ENCODE results near the gene SART3.
"Not testable (repeated sequence)": the region's sequence is repeated elsewhere in the genome, so short reads cannot be mapped to it uniquely, and the experiment has no call there.

SART3 gene

DNA sequence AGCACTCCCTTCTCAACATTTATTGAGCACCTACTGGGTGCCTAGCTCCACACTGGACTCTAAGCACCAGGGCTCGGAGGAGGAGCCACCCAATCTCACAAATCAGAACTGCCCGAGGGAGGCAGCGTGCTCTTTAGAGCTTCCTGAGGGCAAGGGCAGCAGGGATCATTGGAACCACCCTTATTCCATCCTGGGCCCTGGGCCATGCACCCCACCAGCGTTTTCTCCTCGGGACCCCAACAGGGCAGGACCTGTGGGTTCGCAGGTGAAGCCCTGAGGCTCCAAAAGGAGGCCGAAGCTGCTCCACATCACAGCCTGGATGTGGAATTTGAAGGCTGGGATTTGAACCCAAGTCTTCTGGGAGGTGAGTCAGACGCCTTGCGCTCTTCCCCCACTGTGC lies 21.5 kb upstream of the SART3 start:
- in situ Hi-C loops (cut with HindIII; ENCODE audit: low sequenced_read_pairs), result no loop called here

DNA sequence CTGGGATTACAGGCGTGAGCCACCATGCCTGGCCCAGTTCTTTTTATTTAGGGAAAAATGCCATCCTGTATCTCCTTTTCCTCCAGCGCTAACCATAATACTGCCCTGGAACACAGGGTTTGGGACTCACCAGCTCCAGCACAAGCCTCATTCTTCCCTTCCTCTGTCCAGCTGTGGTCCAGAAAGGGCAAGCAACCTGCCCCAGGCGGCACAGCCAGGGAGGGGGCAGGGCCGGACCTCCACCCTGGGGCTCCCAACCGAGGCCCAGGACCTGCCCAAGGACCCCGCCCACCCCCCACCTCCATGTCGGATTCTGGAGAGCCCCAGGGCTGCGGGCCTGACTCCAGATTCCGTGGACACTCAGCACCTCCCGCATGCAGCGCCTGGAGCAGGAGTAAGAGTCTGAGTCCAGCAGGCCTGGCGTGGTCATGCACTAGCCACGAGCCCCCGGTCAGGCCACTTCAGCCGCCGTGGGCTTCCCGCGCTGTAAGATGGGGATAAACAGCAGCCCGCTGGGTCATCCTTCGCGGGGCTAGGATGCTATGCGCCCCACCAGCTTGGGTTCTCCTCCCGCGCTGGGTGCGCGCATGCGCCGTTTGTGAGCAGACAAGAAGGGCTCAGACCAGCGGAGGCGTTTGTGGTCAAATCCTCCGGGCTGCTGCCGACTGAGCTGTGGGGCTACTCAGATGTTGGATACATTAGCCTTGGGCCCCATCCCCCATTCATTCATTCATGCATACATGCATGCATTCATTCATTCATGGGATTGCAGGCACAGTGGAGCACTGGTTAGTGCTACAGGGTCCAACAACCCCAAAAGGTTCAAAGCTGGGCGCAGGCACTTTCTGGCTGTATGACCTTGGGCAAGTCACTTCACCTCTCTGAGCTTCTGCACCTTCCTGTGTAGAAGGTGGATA lies 20.6 kb upstream of the SART3 start:
- in situ Hi-C loops (cut with HindIII; ENCODE audit: low sequenced_read_pairs), result no loop called here

DNA sequence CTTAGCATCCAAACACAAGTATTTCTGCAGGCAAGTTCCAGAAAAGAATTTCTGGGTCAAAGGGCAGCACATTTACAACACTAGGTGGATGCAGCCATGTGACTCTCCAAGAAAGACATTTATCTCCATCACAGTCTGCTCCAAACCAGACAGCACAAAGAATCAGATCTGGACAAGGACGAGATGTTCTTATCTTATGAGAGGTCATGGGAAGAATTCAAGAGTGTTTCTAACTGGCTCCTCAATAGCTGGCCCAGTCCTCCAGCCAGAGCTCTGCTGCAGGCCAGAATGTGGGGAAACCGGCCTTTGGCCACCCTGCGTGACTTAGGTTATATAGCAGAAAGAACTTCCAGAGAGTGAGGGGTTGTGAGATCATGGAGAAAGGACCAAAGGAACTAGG lies 19.6 kb upstream of the SART3 start:
- in situ Hi-C loops (cut with HindIII; ENCODE audit: low sequenced_read_pairs), result no loop called here

DNA sequence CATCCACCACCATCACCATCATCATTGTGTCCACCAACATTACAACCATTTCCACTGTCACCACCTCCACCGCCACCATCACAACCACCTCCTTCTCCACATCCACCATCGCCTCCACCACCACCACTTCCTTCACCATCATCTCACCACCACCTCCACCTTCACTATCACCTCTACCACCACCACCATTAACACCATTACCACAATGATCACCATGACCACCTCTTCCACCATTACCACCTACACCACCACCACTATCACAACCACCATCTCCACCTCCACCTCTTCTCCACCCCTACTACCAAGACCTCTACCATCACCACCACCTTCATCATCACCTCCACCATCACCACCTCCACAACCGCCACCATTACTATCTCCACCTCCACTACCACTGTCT lies 17.8 kb upstream of the SART3 start:
- in situ Hi-C loops (cut with HindIII; ENCODE audit: low sequenced_read_pairs), result no loop called here

DNA sequence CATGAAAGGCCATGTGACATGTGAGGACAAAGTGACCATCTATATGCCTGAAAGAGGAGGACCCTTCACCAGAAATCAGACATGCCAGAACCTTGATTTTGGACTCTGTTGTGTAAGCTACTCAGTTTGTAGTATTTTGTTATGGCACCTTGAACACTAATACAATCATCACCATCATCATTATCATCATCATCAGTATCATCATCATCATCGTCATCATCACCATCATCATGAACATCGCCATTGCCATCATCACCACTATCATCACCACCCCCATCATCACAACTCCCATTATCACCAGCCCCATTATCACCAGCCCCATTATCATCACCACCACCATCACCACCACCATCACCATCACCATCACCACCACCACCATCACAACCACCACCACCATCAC lies 17.3 kb upstream of the SART3 start:
- in situ Hi-C loops (cut with HindIII; ENCODE audit: low sequenced_read_pairs), result no loop called here

DNA sequence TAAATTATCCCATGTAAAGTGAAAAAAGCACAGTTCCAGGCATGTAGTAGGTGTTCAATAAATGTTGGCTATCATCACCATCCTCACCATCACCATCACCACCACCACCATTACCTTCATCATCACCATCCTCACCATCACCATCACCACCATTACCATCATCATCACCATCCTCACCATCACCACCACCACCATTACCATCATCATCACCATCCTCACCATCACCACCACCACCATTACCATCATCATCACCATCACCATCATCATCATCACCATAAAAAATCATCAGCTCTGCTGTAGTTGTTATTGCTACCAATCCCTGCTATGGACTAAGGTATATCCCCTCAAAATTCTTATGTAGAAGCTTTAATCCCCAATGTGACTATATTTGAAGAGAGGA lies 16.5 kb upstream of the SART3 start:
- in situ Hi-C loops (cut with HindIII; ENCODE audit: low sequenced_read_pairs), result no loop called here

DNA sequence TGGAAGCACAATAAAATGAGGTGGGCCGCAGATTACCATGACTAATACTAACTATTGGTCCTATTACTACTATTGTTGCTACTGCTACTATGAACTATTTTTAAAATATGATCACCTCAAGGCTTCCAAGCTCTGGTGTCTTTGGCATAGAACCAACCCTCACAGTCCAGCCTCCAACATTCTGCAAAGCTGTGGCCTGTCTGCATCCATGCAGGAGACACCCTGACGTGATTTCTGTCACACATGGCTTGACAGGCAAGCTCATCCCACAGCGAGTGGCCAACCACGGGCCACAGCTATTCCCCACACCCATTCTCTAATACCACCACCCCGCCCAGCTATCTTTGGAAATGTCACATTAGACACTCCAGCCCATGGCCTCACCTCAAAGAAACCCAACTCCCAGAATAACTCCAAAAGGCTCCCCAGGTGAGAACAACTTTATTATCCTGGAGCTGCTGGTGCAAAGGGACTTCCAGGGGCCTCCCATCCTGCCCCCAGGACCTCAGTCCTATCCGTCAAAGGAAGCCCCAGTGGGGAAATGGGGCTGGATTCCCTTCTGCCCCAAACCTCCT lies 15.8 kb upstream of the SART3 start:
- in situ Hi-C loops (cut with HindIII; ENCODE audit: low sequenced_read_pairs), result no loop called here

DNA sequence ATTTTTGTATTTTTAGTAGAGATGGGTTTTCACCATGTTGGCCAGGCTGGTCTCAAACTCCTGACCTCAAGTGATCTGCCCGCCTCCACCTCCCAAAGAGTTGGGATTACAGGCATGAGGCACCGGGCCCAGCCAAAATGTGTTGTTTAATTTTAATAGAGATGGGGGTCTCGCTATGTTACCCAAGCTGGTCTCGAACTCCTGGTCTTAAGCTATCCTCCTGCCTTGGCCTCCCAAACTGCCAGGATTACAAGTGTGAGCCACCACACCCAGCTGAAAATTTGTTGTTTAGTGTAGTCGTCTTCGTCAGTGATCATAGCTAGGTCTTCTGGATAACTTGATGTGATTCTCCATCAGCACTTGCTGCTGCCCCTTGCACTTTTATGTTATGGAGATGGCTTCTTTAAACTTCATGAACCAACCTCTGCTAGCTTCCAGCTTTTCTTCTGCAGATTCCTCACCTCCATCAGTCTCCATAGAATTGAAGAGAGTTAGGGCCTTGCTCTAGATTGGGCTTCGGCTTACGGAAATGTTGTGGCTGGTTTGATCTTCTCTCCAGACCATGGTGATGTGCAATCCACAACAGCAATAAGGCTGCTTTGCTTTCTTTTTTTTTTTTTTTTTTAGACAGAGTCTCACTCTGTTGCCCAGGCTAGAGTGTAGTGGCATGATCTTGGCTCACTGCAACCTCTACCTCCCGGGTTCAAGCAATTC lies 14.4 kb upstream of the SART3 start:
- in situ Hi-C loops (cut with HindIII; ENCODE audit: low sequenced_read_pairs), result no loop called here

DNA sequence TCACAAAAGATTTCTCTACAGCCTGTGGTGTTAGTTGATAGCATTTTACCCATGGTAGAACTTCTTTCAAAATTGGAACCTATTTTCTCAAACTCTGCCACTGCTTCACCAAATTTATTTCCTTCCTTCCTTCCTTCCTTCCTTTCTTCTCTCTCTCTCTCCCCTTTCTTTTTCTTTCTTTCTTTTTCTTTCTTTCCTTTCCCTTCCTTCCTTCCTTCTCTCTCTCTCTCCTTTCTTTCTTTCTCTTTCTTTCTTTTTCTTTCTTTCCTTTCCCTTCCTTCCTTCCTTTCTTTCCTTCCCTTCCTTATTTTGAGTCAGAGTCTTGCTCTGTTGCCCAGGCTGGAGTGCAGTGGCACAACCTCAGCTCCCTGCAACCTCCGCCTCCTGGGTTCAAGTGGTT lies 13.3 kb upstream of the SART3 start:
- in situ Hi-C loops (cut with HindIII; ENCODE audit: low sequenced_read_pairs), result not testable (repeated sequence)

DNA sequence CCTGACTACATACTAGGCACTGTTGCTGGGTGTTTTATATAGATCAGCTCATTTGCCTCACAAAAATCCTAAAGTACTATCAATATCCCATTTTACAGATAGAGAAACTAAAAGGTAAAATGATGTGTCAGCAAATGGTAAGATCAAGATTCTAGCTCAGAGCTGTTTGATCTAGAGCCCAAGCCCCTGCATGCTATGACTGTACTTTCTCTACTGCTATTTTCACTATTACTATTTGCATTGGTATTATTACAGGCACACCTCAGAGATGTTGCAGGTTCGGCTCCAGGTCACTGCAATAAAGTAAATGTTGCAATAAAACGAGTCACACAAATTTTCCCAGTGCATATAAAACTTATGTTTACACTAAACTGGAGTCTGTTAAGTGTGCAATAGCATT lies 12.3 kb upstream of the SART3 start:
- in situ Hi-C loops (cut with HindIII; ENCODE audit: low sequenced_read_pairs), result no loop called here

DNA sequence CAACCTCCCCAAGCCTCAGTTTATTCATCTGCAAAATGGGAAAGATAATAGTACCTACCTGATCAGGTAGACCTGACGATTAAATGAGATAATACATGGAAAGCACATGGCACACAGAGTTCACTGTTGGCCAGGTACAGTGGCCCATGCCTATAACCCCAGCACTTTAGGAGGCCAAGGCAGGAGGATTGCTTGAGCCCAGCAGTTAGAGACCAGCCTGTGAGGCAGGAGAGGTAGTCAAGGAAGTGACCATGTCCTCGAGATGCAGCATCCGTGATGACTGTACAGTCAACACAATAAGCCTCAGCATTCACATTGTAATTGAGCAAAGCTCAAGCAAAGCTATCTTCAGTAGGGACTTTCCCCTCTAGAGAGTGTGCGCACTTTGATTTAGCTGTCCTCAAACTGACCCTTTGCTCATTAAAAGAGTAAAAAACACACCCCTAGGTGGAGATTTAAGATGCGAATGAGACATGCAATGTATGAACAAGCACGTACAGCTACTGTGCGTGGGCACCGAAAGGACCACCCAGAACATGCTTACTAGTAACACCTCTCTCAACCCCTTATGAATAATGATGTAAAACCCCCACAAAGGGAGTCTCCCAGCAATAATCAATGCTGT lies 11.3 kb upstream of the SART3 start:
- in situ Hi-C loops (cut with HindIII; ENCODE audit: low sequenced_read_pairs), result no loop called here

DNA sequence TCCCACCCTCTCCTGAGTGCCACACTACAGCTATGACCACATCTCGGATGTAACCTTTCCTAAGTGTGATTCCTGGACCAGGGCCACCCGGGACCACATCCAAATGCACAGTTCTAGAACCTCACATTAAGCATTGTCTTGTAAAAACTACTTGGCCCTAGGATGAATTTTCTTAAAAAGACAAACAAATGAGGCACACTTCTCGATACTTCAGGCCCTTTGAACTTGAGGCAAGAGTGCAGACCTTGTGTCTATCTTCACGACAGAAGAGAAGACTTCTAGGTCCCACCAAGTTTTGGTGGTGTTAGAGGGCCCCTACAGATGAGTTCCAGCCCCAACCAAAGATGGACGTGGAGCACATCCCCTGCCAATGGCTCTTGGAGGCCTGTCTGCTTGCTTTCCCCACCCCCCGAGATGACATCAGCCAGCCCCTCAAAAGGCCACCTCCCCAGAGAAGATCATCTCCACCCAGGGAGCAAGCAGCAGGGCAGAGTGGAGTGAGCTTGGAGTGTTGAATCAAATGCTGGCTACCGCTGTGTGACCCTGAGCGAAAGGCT lies 10.7 kb upstream of the SART3 start:
- in situ Hi-C loops (cut with HindIII; ENCODE audit: low sequenced_read_pairs), result no loop called here

DNA sequence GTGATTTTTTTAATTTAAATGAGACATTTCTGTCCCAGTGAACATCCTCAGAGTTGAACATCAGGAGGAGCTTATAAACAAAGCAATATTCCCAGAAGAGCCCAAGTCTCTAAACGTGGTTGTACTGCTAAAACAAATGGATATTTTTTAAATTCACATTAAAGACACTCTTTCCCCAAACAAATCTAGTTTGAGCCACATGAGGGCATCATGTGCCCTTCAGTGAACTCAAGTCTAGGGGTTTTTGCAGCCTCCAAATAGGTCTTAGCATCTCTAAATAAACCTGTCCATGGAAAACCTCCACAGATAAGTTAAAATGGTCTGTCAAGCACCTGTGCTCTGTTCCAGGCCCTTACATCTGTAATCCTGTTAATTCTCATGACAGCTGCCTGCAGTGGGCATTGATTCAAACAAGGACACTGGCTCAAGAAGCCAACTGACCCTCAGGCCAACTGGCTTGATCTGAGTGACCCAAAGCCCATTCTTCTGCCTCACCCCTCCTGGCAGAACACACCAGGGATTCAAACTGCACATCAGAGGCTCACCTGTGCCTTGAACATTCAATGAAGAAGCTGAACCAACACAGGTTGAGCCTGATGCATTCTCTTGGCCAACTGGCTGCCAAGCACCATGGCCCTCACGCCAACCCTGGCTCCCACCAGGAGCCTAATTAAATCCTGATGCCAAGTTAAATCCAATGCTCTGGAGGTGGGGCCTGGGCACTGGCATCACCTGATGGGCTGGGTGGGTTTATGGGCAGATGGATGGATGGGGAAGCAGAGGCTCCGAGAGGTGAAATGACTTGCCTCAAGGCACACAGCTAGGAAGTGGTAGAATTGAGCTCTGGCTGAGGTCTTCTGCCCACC lies 10.0 kb upstream of the SART3 start:
- in situ Hi-C loops (cut with HindIII; ENCODE audit: low sequenced_read_pairs), result no loop called here

DNA sequence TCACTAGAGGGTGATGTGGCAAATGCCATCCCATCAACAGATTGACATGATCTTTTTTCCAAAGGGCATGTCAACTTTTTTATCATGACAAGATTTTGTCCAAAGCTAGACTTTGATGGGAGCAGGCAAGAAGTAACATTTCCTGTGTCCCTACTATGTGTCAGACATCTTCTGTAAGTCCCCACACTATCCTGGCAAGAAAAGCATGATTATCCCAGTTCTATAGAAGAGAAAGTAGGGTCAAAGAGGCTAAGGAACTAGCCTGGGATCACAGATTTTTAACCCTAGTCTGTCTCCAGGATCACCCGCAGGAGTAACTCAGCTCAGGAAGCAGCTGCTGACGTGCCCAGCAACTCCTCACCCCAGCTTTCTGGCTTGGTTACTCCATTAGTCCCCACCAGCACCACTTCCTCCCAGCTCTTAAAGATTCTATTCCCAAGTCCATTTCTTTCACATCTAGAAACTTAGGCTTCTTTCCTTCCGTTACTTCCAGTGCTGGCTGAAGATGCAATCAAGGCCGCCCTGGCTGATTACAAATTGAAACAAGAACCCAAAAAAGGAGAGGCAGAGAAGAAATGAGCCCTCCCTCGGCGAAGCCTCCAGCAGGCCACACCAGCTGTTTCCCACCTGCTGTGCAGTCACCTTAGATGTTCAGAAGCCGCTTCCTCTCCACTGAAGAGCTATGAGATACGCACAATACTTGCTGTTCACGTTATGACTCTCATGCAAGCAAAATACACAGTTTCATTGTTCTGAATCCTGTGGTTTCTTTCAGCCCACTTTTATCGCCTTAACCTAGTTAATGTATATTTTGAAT lies 7.6 kb upstream of the SART3 start:
- in situ Hi-C loops (cut with HindIII; ENCODE audit: low sequenced_read_pairs), result no loop called here

DNA sequence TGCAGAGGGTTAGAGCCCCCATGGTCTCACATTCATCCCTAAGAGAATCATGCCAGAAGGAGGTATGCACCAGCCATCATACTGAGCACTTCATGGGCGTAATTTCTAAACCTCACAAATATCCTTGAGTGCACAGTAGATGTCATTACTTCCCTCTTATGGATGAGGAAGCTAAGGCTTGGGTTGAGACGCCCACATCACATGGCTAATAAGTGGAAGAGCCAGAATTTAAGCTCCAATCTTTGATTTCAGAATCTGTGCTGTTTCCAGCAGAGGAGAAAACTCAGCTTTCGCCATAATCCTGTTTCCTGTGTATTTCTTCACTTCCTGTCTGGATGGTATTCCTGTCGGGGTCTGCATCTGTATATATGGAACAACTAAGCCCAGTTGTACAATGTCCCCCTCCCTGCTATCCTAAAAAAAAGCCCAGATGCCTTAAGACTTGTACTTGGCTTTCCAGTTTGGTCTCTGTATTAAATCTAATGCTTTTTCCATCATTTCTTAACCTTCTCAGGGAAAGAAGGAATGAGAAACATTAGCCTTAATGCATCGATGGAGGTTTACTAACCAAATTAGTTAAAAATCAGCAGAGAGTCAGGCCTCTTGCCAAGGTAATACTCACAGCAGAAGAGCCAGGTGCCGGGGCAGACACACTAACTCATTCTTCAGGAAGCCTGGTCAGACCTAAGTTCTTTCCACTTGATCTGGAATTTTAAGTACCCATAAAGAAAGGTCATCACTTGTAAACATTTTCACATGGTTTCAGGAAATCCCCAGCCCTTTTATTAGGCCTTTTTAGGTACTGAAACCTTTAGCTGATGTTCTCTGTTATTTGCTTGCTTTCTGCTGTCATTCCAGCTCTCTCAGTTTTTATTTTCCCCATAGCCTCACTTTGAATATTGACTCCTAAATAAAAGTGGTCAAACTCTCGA lies 6.7 kb upstream of the SART3 start:
- in situ Hi-C loops (cut with HindIII; ENCODE audit: low sequenced_read_pairs), result no loop called here

DNA sequence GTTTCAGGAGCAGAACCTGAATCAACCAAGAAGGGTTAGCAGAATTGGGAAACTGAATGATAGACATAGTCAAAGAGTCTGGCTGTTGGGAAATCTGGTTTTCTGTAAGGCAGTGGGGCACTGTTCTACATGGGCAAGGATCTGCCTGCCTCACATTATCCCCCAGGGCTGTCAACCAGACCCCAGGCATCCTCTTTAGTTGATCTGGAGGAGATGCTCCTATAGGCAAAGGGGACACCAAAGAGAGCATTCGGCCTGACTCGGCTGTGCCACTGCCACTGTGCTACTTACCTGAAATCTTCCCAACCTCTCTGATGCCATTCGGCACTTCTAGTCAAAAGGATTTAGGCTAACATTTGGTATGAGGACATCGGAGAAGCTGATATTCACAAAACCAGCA lies 5.5 kb upstream of the SART3 start:
- in situ Hi-C loops (cut with HindIII; ENCODE audit: low sequenced_read_pairs), result no loop called here

DNA sequence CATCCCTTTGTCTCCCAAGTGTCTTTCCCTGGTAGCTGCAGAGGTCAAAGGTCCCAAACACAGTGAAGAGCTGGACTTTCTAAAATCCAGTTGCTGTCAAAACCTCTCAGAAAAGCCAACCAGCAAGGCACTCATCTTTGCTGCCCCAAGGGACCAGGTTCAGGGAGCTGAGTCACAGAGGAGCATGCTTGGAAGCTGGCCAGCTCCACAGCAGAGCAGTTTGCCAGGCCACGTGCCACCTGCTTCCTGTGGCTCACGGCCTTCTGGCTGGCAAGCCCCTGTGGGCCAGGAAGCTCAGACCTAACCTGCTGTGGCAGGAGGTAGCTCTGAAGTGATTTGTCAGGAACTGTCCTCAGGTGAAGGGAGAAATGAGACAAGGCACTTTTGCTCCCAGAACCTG lies 5.0 kb upstream of the SART3 start:
- in situ Hi-C loops (cut with HindIII; ENCODE audit: low sequenced_read_pairs), result no loop called here

DNA sequence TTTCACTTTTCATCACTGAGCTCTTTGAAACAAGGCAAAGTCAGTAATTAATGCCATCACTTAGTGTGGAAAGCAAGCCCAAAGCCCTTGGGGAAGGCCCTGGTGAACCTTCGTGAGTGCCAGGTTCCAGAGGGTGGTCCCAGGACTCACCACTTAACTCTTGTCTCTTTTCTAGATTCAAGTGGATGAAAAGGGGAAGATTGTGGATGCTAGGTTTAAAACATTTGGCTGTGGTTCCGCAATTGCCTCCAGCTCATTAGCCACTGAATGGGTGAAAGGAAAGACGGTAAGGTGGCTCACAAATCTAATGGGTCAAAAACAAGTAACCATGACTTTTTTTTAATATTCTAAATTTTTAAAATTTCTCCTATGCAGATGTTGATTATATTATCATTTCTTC lies 4.2 kb upstream of the SART3 start:
- in situ Hi-C loops (cut with HindIII; ENCODE audit: low sequenced_read_pairs), result no loop called here

Measured in DLD1 (cell line).